ENCODE measurements around the gene AFF3. TPM values are rescaled to one million over a fixed set of nuclear protein-coding genes. Genes with fewer than 3 reads are reported as not detected.

The AFF3 gene
- polyA plus RNA-seq, 1 donor: 3.9 TPM

DNA sequence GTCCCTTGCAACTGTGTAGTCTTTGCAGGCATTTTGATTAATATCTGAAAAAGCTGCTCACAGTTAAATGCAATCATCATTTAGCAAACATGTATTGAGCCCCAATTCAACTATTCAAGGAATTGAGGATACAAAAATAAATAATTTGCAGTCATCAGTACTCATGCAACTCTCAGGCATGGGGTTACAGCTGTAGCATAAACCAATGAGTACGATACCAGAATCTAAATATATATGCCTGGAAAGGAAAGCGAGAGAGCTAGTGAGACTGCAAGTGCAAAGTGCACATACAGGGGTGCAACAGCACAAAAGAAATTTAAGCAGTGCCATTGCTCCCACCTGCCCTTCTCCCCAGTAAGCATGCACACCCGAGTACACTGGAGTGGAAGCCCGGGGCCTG is 216.4 kb downstream of the AFF3 start:
- DNase-seq: no peak

DNA sequence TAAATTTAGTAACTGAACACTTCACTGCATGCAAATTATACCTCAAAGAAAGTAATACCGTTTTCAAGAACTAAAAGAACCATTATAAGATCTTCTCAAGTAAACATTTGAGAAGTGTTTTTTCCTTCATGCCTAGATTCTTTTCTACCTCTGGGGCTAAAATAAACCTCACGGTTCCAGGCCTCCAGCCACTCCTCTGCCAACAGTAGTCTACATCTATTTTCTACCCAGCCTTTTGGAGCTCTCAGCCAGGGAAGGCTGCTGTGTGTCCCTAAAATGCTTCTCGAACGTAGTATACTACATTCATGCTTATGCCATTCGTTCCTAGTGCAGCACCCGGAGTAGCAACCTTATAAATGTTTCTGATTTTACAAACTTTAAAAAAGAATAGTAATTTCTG is 219.7 kb downstream of the AFF3 start:
- no peak for DNase-seq

DNA sequence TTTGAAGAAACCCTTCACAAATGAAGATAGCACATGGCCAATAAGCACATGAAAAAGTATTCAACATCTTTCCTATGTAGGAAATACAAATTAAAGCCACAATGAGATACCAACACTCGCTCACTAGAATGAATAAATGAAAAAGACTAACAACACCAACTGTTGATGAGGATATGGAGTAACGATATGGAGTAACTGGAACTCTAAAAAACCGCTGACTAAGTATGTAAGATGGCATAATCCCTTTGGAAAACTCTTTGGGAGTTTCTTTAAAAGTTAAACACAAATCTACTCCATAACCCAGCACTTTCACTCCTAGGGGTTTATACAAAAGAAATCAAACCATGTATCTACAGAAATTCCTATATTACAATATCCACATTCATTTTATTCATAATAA is 220.5 kb downstream of the AFF3 start:
- no peak for DNase-seq

DNA sequence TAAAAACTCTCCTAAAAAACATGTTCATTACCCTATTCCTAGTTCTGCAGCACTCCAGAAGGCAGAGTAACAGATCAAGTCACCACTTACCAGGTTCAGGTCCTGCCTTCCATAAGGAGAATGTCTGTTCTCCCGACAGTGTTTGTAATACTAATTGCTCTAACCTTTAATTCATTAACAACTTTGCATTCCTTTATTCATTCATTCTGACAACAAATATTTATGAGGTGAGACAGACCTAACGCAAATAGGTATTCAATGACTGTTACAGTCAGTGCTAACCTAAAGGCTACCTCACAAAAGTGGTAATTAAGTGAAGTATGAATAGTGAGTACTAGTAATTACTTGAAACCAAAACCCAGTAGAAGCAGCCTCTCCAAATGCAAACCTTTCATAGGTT is 224.0 kb downstream of the AFF3 start:
- no peak for DNase-seq

DNA sequence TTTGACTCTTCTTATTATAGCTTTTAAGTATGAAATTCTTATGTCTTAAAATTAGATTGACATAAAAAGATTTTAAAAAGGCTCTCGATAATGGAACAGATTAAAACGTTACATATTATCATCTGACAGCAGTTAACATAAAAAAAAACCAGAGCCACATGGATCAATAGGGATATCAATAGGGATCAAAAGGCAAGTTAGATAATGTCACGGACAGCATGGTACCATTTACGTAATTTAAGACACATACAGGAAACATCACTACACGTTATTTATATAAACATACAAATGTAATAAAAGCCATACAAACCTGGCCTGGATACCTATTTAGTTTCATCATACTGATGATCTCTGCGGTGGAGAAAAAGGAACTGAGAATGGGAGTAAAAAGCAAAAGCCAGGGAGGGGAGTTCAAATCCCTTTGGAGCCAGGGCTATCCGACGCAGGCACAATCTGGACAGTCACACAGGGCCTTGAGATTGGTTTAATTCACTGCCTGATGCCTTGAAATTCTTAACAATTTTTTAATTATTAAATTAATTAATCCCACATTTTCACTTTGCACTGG is 227.2 kb downstream of the AFF3 start:
- DNase-seq: no peak

DNA sequence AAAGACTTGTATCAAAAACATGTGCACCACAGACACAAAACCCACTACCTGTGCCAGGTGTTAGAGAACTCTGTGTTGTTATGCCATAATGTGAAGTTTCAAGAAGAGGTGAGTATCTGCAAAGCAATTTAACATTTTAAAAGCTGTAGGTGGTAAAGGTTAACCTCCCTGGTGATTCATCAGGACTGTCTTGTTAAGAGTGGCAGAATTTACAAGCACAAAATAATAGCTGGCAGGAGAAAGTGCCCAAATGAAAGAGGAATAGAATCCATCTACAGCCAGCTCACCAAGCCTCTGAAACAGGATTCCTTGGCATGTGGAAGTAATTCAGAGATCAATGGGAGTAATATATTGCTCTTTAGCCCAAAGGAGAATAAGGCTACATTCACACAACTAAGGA is 230.7 kb downstream of the AFF3 start:
- no peak for DNase-seq

DNA sequence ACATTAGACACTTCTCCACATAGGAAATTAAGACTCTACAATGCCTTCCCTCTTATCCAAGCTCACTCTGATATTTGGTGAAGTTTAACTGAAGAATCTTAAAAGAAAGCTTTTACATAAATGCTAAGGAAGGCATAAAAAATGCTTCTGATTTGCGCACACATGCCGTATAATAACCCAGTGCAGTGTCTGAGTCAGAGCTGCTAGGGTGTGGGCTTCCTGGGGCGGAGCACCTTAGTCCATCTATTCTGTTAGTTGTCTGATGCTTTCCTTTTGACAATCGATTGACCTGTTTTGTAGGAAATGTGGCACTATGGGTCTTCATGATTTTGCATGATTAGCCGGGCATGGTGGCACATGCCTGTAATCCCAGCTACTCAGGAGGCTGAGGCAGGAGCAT is 231.5 kb downstream of the AFF3 start:
- DNase-seq: no peak

DNA sequence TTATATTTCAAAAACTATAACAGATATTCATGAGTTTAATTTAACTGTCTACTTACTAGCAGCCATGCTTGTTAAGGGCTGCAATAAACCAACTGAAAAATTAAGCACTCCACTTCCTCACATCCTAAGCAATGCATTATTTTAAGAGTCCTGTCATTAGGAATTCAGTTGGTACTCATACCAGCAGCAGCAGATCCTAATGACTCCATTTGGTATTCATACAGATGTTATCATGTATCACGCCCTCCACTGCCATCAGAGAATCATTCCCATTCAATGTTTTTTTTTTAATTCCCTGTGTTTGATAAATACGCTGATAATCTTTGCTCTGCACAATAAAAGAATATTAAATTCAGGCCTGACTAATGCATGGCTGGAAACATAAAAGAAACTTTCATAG is 236.8 kb downstream of the AFF3 start:
- no peak for DNase-seq

DNA sequence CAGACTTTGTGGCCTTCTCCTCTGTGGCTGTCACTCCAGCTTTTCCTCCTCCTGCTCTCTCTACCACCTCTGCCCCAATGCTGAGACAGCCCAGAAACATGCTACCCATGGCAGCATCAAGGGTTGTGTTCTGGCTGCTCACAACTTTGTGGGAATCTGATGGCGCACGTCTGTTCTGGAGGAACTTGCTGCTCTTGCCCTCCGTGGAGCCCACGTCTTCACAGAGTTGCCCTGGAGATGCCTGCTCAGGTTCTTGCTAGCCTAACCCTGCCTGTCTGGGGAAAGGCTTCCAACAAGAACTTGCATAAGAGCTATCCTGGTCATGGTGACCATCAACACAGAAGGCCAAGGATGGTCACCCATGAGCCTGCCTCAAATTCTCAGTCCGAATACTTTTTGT is 237.4 kb downstream of the AFF3 start:
- no peak for DNase-seq

DNA sequence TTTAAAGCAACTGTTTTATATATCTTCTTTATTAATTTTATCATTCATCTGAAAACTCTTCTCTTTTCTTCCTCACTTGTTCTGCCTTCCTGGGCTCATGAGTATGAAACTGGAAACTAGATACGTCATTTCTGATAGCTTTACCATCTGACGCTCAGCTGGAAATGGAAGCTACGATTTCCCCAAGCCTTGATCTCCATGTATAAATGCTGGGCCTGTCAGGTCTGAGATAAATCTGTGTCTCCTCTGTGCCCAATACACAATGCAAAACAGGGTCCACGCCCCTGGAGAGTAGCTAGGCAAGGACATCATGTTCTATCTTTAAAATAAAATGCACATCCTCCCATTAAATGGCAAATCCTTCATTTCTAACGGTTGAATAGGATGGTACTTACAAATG is 238.4 kb downstream of the AFF3 start:
- peak; percentile 54 for DNase-seq

DNA sequence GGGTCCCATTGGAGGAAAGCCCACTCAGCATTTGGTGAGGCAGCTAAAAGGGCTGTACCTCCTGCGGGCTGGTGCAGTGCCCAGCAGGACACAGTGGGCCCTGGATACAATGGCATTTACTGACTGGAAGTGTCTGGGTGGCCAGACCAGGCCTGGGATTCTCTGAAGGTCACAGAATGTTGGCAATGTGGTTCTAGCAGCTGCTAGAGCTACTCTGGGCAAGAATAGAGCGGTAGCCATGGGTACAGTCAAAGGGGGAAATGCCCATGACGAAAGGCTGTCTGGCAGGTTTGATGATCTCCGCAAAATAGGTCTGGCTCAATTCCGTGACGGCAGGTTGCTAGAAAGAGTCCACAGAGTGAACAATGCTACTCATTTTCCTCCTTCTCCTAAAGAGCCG is 241.8 kb downstream of the AFF3 start:
- DNase-seq: peak; percentile 21

DNA sequence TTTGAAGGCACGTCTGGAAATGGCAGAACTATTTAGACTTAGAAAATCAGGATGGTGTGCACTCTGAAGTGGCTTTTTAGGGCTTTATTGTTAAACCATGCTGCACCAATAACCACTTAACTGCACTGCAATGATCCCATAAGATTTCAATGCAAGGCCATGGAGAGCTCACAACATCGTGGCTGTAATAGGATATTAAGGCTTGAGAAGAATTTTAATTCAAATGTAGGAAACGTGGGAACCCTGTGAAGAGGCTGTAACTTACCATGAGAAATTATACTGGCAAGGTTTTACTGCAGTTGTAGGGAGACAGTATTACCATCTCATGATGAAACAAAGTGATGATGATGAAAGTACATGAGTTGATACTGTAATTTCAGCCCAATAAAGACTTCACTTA is 242.5 kb downstream of the AFF3 start:
- no peak for DNase-seq

DNA sequence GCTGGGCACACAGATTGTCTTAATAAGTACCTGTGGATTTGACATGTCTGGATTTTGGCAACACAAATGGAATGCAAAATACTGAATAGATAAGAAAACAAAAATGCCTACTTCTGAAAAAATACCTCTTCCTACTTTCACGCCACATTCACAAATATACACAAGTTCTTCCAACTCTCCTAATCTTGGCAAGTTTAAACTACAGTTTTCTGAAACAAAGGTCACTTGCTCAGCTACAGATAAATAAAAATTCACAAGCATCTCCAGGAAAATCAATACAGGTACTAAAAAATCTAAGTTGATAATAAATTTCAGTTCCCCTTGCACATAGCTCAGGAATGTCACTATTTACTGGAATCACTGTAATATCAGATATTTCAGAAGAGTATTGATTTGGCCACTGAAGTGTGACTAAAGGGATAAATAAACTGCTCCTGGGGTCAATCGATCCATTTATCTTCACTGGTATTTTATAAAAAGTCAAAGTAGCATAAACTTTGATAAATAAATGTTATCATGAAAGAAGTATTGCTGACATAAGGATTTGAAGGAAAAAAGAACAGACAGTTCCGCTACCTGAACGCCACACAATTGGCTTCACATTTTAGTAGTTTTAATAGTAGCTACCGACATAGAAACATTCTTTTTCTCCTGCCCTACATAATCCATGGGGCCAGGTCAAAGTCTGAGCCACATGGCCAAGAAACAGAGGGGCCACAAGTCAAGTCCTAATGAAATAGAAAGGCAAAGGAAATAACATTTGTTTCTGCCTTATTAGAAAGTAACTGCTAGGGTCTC is 243.1 kb downstream of the AFF3 start:
- no peak for DNase-seq

DNA sequence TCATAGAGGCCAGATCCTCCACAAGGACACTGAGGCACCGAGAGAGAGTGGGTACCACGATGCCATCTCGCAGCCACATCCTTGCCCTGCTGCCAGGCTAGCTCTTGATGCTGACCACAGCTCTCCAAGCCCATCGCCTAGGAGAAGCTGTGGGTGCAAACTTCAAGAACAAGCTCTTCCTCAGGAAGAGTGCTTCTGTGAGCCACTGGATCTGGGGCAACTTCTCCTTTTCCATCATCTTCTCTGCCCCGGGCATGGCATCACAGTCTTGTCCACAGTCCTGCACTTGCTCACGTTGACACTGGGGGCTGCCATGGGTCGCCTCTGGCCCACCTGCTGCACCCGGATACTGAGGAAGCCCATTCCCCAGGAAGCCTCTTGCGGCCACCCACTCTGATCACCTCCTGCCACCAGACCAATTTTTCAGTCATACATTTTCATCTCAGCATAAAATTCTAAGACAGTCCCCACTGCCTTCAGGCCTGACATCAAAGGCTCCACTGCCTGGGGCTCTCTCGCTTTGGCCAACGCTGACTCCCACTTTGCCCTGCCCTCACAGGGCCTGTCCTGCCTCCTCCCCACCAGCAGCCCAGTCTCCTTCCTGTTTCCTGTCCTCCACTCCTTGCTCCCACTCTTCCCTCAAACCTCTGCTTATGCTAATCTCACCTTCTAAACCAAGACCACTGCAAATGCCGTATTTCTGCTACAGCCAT is 243.9 kb downstream of the AFF3 start:
- DNase-seq: no peak

DNA sequence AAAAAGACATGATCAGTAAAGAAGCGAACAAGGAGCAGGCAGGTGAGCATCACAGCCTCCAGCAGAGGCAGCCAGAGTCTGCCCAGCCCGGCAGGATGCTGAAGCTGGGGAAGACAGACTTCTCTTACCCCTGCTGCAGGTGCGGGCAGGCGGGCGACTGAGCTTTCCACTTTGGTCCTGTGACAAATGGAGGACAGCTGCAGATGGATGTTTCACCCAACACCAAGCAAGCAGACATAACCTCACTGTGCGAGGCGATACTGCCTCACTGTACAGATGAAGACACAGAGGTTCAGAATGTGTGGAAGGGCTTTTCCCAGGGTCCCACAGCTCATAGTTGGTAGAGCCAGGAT is 251.0 kb downstream of the AFF3 start:
- no peak for DNase-seq

DNA sequence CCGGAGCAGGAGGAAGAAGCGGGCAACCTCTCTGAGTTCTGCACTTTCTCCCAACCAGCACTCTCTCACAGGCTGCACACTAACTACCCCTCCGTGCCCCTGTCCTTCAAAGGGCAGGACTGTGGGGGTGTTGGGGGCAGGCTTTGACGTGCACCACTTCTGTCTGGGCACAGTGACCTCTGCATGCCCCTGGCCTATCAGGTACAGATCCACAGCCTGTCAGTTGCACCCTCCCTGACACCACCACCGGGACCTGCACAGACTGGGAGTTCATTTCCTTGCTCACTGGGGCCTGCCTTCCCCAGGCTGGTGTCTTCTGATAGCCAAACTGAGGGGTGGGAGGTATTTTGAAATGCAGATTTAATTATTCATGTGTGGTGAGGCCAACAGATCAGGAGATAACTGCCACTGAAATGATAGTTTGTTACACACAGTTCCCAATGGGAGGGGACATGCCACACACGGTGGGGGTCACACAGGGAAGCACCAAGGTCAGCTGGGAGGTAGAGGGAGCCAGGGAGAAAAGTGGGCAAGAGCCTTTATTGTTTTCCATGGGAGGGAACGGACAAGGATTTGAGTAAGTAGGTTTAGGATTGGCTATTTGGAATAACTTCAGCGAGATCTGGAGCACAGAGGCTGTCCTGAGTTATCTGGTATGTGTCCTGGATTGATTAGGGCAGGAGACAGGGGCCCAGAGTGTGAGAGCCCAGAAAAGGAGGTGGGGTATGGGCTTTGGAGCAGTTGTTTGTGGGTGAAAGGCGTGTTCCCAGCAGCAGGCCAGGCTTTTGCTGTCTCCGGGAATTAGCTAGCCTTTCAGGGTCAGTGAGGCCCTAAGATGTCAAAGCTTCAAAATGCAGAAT is 251.6 kb downstream of the AFF3 start:
- DNase-seq: no peak

DNA sequence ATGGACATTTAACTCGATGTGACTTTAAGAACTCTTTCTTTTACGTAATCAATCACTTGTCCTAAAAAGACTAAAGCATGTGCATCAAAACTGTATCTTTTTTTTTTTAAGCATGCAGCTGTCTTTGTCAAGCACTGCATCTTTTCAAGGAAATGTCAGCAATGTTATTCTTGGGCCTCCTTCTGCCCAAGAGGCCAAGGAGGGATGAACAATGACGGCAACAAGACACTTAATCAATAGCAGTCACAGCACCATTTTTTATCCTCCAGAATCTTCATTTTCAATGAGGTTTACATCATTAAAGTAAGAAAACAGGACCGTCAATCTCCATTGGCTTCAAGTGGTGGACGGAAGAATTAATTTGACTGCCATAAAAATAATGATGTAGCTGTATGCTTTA is 253.8 kb downstream of the AFF3 start:
- no peak for DNase-seq

DNA sequence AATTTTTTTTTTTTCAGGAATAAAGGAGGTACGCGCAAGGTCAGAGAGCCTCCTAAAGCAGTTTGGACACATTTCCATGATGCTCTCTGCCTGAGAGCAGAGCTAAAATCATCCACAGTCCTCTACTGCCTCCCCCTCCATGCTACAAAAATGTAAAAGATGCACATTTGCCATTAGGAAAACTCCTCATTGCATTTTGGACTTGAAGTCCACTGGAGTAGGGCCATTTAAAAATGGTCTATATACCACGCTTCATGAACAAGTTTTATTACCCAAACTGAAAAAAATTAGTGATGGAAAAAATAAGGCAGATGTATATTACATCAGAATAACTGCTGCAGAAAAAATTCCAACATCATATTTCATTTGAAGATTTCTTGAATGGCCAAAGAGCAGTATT is 256.0 kb downstream of the AFF3 start:
- DNase-seq: peak; percentile 54

DNA sequence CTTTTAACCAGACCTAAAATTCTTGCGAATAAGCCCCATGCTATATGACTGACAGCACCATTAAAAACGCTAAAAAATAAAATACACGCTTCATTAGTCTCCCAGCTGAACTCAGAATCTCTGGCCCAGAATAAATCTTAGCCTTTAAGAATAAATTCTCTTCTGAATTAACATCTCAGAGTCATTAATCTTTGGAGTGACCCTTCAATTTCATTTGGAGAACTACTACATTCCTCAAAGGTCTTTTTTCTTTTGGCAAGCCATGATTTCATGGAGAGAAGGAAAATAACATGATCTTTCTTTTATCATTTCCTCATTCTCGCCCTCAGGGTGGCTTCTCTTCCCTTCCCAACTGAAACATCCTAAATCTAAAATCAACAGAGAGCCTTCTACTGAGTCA is 259.0 kb downstream of the AFF3 start:
- DNase-seq: no peak

DNA sequence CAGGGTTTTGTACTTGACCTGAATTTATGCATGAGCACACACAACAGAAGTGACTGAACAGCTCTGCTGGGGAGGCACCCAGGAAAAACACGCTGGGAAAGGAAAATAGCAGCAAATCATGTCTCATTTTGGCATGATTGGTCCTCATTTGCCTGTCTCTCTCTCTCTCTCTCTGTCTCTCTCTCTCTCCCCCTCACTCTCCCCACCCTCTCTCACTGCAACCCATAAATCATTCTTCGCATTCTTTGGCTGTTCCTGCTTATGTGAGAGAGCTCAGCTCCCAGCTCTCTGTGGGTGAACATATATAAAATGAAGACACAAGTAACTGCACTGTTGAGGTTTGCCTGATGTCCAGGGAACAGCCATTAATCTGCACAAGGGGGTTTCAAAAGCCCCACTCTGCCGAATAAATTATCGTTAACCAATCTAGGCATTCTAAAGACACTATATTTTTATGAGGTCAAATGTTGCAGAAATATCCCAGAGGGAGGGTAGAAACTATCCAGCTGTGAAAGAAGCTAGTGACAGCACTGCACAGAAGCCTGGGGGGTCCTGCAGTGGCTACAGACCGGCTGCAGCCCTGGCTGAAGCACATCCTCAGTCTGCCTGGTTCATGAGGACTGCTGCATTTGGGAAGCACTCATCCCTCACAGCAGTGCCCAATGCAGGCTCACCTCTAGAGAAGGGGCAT is 260.3 kb downstream of the AFF3 start:
- peak; percentile 34 for DNase-seq

DNA sequence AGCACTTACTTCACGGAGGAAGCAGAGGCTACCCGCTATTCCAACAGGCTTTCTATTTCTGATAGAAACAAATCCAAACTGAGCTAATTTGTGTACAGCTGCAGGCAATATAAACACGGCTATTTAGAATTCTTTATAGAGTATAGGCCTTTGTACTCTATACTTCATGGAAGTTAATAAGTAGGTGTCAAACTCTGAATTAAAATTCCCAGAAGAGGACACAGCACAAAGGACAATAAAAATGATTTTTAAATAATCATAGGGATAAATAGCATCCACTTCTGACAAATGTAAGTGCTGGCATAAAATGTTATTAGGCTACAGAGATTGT is 261.5 kb downstream of the AFF3 start:
- DNase-seq: no peak

DNA sequence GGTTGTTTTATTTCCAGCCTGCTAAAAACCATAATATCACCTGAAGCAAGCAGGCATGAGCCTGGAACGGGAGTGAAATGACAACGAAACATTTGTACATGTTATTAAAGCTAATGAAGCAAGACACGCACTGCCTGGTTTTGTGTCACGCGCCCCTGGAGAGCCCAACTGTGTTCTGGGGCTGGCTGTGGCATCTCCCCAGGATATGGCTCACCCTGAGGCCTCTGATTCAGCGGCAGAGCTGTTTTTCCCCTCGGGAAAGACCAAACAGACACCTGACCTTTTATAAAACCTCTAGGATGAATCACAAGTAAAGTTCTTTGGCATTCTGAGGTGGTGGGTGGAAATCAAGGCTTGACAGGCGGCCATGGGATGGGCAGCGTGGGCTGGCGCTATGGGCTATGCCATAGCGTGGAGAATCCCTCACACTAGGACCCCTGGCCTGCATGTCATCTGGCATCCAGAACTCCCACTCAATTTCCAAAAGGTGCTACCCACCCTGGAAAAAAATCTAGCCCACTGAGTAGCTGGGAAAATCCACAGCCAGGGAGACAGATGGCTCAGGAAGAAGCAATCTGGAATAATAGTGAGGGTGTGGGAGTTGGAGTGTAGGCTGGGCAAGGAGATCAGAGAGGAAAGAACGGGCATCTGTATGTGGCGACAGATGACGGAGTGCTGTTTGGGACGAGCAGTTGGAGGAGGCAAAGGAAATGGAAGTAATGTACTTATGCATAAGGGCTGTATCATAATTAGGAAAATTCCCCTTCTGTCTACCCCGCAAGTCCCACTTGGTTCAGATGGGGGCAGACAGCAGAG is 262.0 kb downstream of the AFF3 start:
- DNase-seq: no peak

Measured in hindlimb muscle (tissue), 1 donor.